ENCODE measurements around the gene CHAF1B.

The CHAF1B gene

GRCh38 chr21:36349315-36349714, 35.9 kb upstream of the CHAF1B start:
- Histone ChIP-seq H3K4me3 (replicated peaks; ENCODE audit: insufficient read depth, low read length) (no peak overlapping the region), H3K27me3 (ENCODE audit: insufficient read depth, poor library complexity, severe bottlenecking) (no peaks in the 10 kb centered on the region), H3K27ac (replicated peaks) (no peak overlapping the region)
- no peak for DNase-seq (ENCODE audit: low read depth in 1 of 2, low spot score in 1 of 2)
- TF ChIP-seq POLR2AphosphoS5 (IDR thresholded peaks at IDR 0.05; ENCODE audit: low read depth) (no peak), SPI1 (IDR thresholded peaks at IDR 0.05; ENCODE audit: borderline replicate concordance, low read depth) (no peak), REST (IDR thresholded peaks at IDR 0.05; ENCODE audit: insufficient replicate concordance, low read depth) (no peak), GABPA (IDR thresholded peaks at IDR 0.05; ENCODE audit: low read depth) (no peak), CTCF (IDR thresholded peaks at IDR 0.05; ENCODE audit: insufficient read depth, low read length) (no peak)

- TF ChIP-seq REST (IDR thresholded peaks at IDR 0.05; ENCODE audit: insufficient replicate concordance, low read depth) (no peak), GABPA (IDR thresholded peaks at IDR 0.05; ENCODE audit: low read depth) (no peak), SPI1 (IDR thresholded peaks at IDR 0.05; ENCODE audit: borderline replicate concordance, low read depth) (no peak), CTCF (IDR thresholded peaks at IDR 0.05; ENCODE audit: insufficient read depth, low read length) (no peak), POLR2AphosphoS5 (IDR thresholded peaks at IDR 0.05; ENCODE audit: low read depth) (no peak)
- no peak overlapping the region for H3K27ac ChIP-seq (replicated peaks)
- DNase-seq (ENCODE audit: low read depth in 1 of 2, low spot score in 1 of 2), result no peak
- no peaks in the 10 kb centered on the region for H3K27me3 ChIP-seq (ENCODE audit: insufficient read depth, poor library complexity, severe bottlenecking)
- H3K4me3 ChIP-seq (replicated peaks; ENCODE audit: insufficient read depth, low read length), result no peak overlapping the region
These were observed 34.8 kb upstream of the CHAF1B start for GRCh38 chr21:36350282-36350910.

- DNase-seq (ENCODE audit: low read depth in 1 of 2, low spot score in 1 of 2), result no peak
- Histone ChIP-seq H3K27me3 (ENCODE audit: insufficient read depth, poor library complexity, severe bottlenecking) (no peaks in the 10 kb centered on the region), H3K4me3 (replicated peaks; ENCODE audit: insufficient read depth, low read length) (no peak overlapping the region), H3K27ac (replicated peaks) (no peak overlapping the region)
- TF ChIP-seq GABPA (IDR thresholded peaks at IDR 0.05; ENCODE audit: low read depth), result no peak
- no peak for TF ChIP-seq CTCF (IDR thresholded peaks at IDR 0.05; ENCODE audit: insufficient read depth, low read length)
- no peak for TF ChIP-seq REST (IDR thresholded peaks at IDR 0.05; ENCODE audit: insufficient replicate concordance, low read depth)
- no peak for TF ChIP-seq SPI1 (IDR thresholded peaks at IDR 0.05; ENCODE audit: borderline replicate concordance, low read depth)
- no peak for TF ChIP-seq POLR2AphosphoS5 (IDR thresholded peaks at IDR 0.05; ENCODE audit: low read depth)
These were observed 30.1 kb upstream of the CHAF1B start for GRCh38 chr21:36354918-36355680.

All from HL-60 (cell line).